HEK293 (cell line): Measurements from ENCODE around the gene HSFX4.

ENCODE experiments used
- CTCF ChIA-PET: fragments of 350-600 bp; formaldehyde crosslinking; extraction: SDS; loops from one replicate; lab custom pipeline; 2021; ENCODE audit warnings: antibody characterized with exemption; lab: Yijun Ruan, JAX
- POLR2A ChIA-PET: fragments of 300-600 bp; formaldehyde crosslinking; extraction: SDS; loops from one replicate; lab custom pipeline; 2020; ENCODE audit warnings: antibody characterized with exemption, inconsistent platforms; lab: Yijun Ruan, JAX
- H3K27ac ChIP-seq: fragments of 200-500 bp; sonication (Bioruptor generic); 2 replicates; pipeline ENCODE4 v1.5.1; 2014; ENCODE audit warnings: low read depth, low read length, control low read depth, inconsistent platforms; ENCODE audit errors: extremely low read depth
- H3K36me3 ChIP-seq, 2 experiments: fragments of 200-500 bp in 1 of 2; sonication (Bioruptor generic) in 1 of 2; 1 replicate in 1 of 2; 2 replicates in 1 of 2; pipeline ENCODE4 v1.5.1; 2014 to 2017; ENCODE audit warnings: inconsistent platforms in 2 of 2, low read length in 2 of 2; ENCODE audit not compliant: control insufficient read depth in 2 of 2, insufficient read depth in 1 of 2
- H3K4me1 ChIP-seq: fragments of 200-500 bp; sonication (Bioruptor generic); 2 replicates; pipeline ENCODE4 v1.5.1; 2014; ENCODE audit warnings: mild to moderate bottlenecking, low read length, inconsistent platforms; ENCODE audit not compliant: control insufficient read depth, insufficient read depth
- H3K4me3 ChIP-seq: 2 replicates; pipeline ENCODE4 v1.5.1; 2011; ENCODE audit warnings: low read depth, mild to moderate bottlenecking, control low read depth, low read length, moderate library complexity
- H3K9me3 ChIP-seq: fragments of 200-500 bp; sonication (Bioruptor generic); 2 replicates; pipeline ENCODE4 v1.5.1; 2014; ENCODE audit warnings: low read depth, low read length, inconsistent platforms; ENCODE audit not compliant: control insufficient read depth, insufficient read depth
- AEBP2 ChIP-seq: fragments of 450-650 bp; formaldehyde crosslinking; IDR thresholded peaks from 2 replicates; pipeline ENCODE4 v1.5.1; 2016; ENCODE audit warnings: missing biosample characterization, missing genetic modification characterization, borderline replicate concordance
- GLIS1 ChIP-seq: fragments of 450-650 bp; formaldehyde crosslinking; IDR thresholded peaks from 2 replicates; pipeline ENCODE4 v1.5.1; 2016; ENCODE audit warnings: missing biosample characterization, missing genetic modification characterization
- HOXC10 ChIP-seq: sonication (generic); formaldehyde crosslinking; IDR thresholded peaks from 2 replicates; pipeline ENCODE4 v1.8.1; 2023; ENCODE audit warnings: mild to moderate bottlenecking, missing genetic modification reagents
- KLF10 ChIP-seq: fragments of 450-650 bp; IDR thresholded peaks from 2 replicates; pipeline ENCODE4 v1.5.1; 2018; ENCODE audit warnings: missing biosample characterization, mild to moderate bottlenecking, missing genetic modification characterization
- KLF8 ChIP-seq: fragments of 450-650 bp; formaldehyde crosslinking; IDR thresholded peaks from 2 replicates; pipeline ENCODE4 v1.5.1; 2016; ENCODE audit warnings: missing biosample characterization, missing genetic modification characterization
- OVOL3 ChIP-seq: fragments of 450-650 bp; formaldehyde crosslinking; IDR thresholded peaks from 2 replicates; pipeline ENCODE4 v1.5.1; 2016; ENCODE audit warnings: missing biosample characterization, missing genetic modification characterization
- PRDM2 ChIP-seq: fragments of 450-650 bp; formaldehyde crosslinking; IDR thresholded peaks from 2 replicates; pipeline ENCODE4 v1.5.1; 2016; ENCODE audit warnings: missing biosample characterization, missing genetic modification characterization, borderline replicate concordance
- RBAK ChIP-seq: fragments of 450-650 bp; formaldehyde crosslinking; IDR thresholded peaks from 2 replicates; pipeline ENCODE4 v1.5.1; 2016; ENCODE audit warnings: missing biosample characterization, missing genetic modification characterization
- SETDB1 ChIP-seq: IDR thresholded peaks from one replicate; pipeline ENCODE4 v1.6.1; 2017; ENCODE audit warnings: mild to moderate bottlenecking, low read length, moderate library complexity, mixed read lengths; ENCODE audit not compliant: insufficient read length
- SP2 ChIP-seq: fragments of 450-650 bp; formaldehyde crosslinking; IDR thresholded peaks from 2 replicates; pipeline ENCODE4 v1.5.1; 2016; ENCODE audit warnings: missing biosample characterization, missing genetic modification characterization
- SP7 ChIP-seq: fragments of 450-650 bp; formaldehyde crosslinking; IDR thresholded peaks from 2 replicates; pipeline ENCODE4 v1.5.1; 2016; ENCODE audit warnings: missing biosample characterization, missing genetic modification characterization
- WT1 ChIP-seq: fragments of 450-650 bp; formaldehyde crosslinking; IDR thresholded peaks from 2 replicates; pipeline ENCODE4 v1.5.1; 2016; ENCODE audit warnings: missing biosample characterization, missing genetic modification characterization
- ZBTB11 ChIP-seq: fragments of 450-650 bp; formaldehyde crosslinking; conservative IDR thresholded peaks from 2 replicates; pipeline ENCODE4 v1.5.1; 2016; ENCODE audit warnings: low read depth, missing biosample characterization, missing genetic modification characterization
- ZEB2 ChIP-seq: fragments of 450-650 bp; formaldehyde crosslinking; IDR thresholded peaks from 2 replicates; pipeline ENCODE4 v1.5.1; 2016; ENCODE audit warnings: missing biosample characterization, missing genetic modification characterization
- ZNF133 ChIP-seq: fragments of 450-650 bp; formaldehyde crosslinking; IDR thresholded peaks from 2 replicates; pipeline ENCODE4 v1.5.1; 2016; ENCODE audit warnings: missing biosample characterization, missing genetic modification characterization
- ZNF174 ChIP-seq: fragments of 450-650 bp; formaldehyde crosslinking; IDR thresholded peaks from 2 replicates; pipeline ENCODE4 v1.5.0; 2017; ENCODE audit warnings: missing biosample characterization, mild to moderate bottlenecking, missing genetic modification characterization
- ZNF211 ChIP-seq: fragments of 450-650 bp; formaldehyde crosslinking; IDR thresholded peaks from 2 replicates; pipeline ENCODE4 v1.5.1; 2016; ENCODE audit warnings: low read depth, missing biosample characterization, missing genetic modification characterization
- ZNF571 ChIP-seq: fragments of 450-650 bp; formaldehyde crosslinking; IDR thresholded peaks from 2 replicates; pipeline ENCODE4 v1.5.0; 2017; ENCODE audit warnings: missing biosample characterization, missing genetic modification characterization
- ZNF623 ChIP-seq: fragments of 450-650 bp; formaldehyde crosslinking; IDR thresholded peaks from 2 replicates; pipeline ENCODE4 v1.5.1; 2016; ENCODE audit warnings: missing biosample characterization, missing genetic modification characterization
- ZNF629 ChIP-seq: fragments of 450-650 bp; formaldehyde crosslinking; IDR thresholded peaks from 2 replicates; pipeline ENCODE4 v1.5.1; 2017; ENCODE audit warnings: missing biosample characterization, missing genetic modification characterization
- ZNF677 ChIP-seq: fragments of 450-650 bp; IDR thresholded peaks from 2 replicates; pipeline ENCODE4 v1.5.0; 2018; ENCODE audit warnings: missing biosample characterization, mild to moderate bottlenecking, missing genetic modification characterization, moderate library complexity
- ZNF76 ChIP-seq: fragments of 450-650 bp; formaldehyde crosslinking; IDR thresholded peaks from 2 replicates; pipeline ENCODE4; 2016; ENCODE audit warnings: low read depth, missing biosample characterization, missing genetic modification characterization, borderline replicate concordance
- ZSCAN18 ChIP-seq: fragments of 450-650 bp; formaldehyde crosslinking; IDR thresholded peaks from 2 replicates; pipeline ENCODE4 v1.5.1; 2016; ENCODE audit warnings: missing biosample characterization, missing genetic modification characterization
- ZSCAN23 ChIP-seq: fragments of 450-650 bp; formaldehyde crosslinking; IDR thresholded peaks from 2 replicates; pipeline ENCODE4 v1.5.1; 2016; ENCODE audit warnings: missing biosample characterization, missing genetic modification characterization
- ZXDB ChIP-seq: fragments of 450-650 bp; formaldehyde crosslinking; IDR thresholded peaks from 2 replicates; pipeline ENCODE4 v1.5.1; 2016; ENCODE audit warnings: missing biosample characterization, missing genetic modification characterization

HSFX4 gene

GRCh38 chrX:149937871-149938426 is 8.6 kb downstream of the HSFX4 start (continued):
- no peak for TF ChIP-seq PRDM2 (tag by site-specific recombination)
- TF ChIP-seq ZNF211 (tag by site-specific recombination): no peak

- ChIA-PET POLR2A (interaction anchor here (0.6 to 3.8 kb wide), 8 partner anchors 11 to 425 kb away, joined by 3 to 51 read pairs (median 4); partner anchors contain the start of genes EOLA1 and MAMLD1), CTCF (interaction anchor here (0.5 to 1.2 kb wide), 11 partner anchors 34 to 1477 kb away, joined by 3 to 6 read pairs (median 3); no protein-coding TSS in a partner anchor)
- Histone ChIP-seq H3K9me3 (no peaks in the 10 kb centered on the region), H3K27ac (peak within 1 kb of the TSS; percentile 65), H3K4me1 (no peaks in the 10 kb centered on the region), H3K4me3 (peak within 1 kb of the TSS; percentile 79), H3K36me3 (peaks cover 0 to 14% of the 10 kb centered on the region in 2 experiments; a peak in 2 of 3 replicates)
- no peak for TF ChIP-seq ZNF133
- TF ChIP-seq SP7: peak; percentile 50; the same call in 1 of the 2 replicates
- TF ChIP-seq ZNF76: peak; percentile 85
- TF ChIP-seq ZNF174: no peak
- no peak for TF ChIP-seq ZSCAN23 (tag by site-specific recombination)
- peak; percentile 22; the same call in 1 of the 2 replicates for TF ChIP-seq GLIS1
- no peak for TF ChIP-seq ZNF623 (tag by site-specific recombination)
- no peak for TF ChIP-seq ZSCAN18 (tag by site-specific recombination)
- peak; percentile 27; the same call in 1 of the 2 replicates for TF ChIP-seq KLF10
- peak; percentile 81 for TF ChIP-seq SP2 (tag by site-specific recombination)
- no peak for TF ChIP-seq ZNF571 (tag by site-specific recombination)
- TF ChIP-seq AEBP2: no peak
- peak; percentile 92 for TF ChIP-seq ZNF629 (tag by site-specific recombination)
- TF ChIP-seq WT1 (tag by site-specific recombination): 0 out of 2 replicates have a peak, but pooled peaks have one; percentile 16
- peak; percentile 49; the same call in 1 of the 2 replicates for TF ChIP-seq ZEB2
- TF ChIP-seq OVOL3 (tag by site-specific recombination): no peak
- TF ChIP-seq ZNF677 (tag by site-specific recombination): no peak
- no peak for TF ChIP-seq SETDB1
- TF ChIP-seq ZXDB (tag by site-specific recombination): no peak
- peak; percentile 74; the same call in 1 of the 2 replicates for TF ChIP-seq KLF8 (tag by site-specific recombination)
- TF ChIP-seq HOXC10: no peak
- no peak for TF ChIP-seq RBAK
- peak; percentile 24; the same call in 1 of the 2 replicates for TF ChIP-seq ZBTB11 (tag by site-specific recombination)
Observed at GRCh38 chrX:149938427-149938880, 9.1 kb downstream of the HSFX4 start, which contains the start of gene EOLA2. EOLA2 (minus strand) TSS chrX:149938491; CDS start chrX:149933874, 4,617 bp downstream.
